Suppressor macrophage (primary cell): ENCODE results near the gene PYGO2.

Experiments used
- DNase-seq, 4 experiments: peaks; one replicate each; pipeline ENCODE4 v3.0.0-alpha.2; 2020 to 2022
- total RNA-seq, 17 experiments: gene quantifications; one replicate each; lab custom pipeline; 2026; ENCODE audit warnings: mixed read lengths in 6 of 17, inconsistent platforms in 3 of 17; lab: John Stamatoyannopoulos, UW

The PYGO2 gene
- total RNA-seq = 3.0 to 27.2 (median 13.1) reads per million in 17 experiments

- DNase-seq = peak; percentile 78 to 92 (median 84)
These were observed at the start of gene PYGO2 for GRCh38 chr1:154961207-154962155. Gene PYGO2 (minus strand): TSS chr1:154961782. CDS start chr1:154961576, 206 bp downstream.

GRCh38 chr1:155011004-155011416, 49.4 kb upstream of the PYGO2 start:
- DNase-seq = no peak

- peak in 3 of 4 experiments; percentile 24 to 49 (median 44) for DNase-seq
These were observed 48.8 kb upstream of the PYGO2 start for GRCh38 chr1:155010211-155010918.

DNA sequence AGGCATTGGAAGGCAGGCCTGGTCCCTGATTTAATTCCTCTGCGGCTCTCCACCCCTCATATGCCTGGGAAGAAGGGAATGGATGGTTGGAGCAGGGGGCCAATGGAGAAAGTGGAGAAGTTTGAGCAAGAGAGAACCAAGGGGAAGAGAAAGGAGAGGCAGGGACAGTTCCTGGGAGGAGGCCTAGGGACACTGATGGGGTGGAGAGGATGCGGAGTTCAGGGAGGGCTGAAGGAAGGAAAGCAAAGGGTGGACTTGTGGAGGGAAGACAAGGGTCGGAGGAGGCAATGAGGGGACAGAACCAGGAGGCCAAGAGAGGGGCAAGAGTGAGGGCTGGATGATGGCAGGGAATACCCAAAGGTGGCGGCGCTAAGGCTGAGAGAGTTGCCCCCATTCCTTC, 48.2 kb upstream of the PYGO2 start:
- no peak for DNase-seq

DNA sequence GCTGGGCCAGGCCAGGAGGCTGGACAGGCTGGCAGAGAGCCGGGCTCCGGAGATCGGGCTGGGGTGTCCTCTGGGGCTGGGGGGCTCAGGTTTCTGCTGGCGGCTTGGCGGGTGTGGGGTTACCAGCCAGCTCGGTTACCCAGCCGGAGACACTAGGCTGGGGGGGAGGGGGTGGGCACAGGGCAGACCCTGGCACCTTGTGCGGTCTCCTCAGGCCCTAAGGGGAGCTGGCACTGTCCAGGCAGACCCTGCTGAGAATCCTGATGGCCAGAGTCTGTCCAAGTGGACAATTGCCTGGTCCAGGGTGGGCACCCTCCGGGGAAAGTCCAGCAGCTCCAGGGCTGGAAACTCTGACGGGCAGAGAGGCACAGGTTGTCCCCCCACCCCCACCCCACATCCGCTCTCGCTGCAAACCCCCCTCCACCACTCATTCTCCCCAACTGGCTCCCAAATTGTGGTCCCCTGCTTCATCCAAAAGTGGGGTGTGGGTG, 47.7 kb upstream of the PYGO2 start:
- no peak for DNase-seq

GRCh38 chr1:155008015-155008941, 46.7 kb upstream of the PYGO2 start:
- peak in 3 of 4 experiments; percentile 32 to 70 (median 62) for DNase-seq

DNA sequence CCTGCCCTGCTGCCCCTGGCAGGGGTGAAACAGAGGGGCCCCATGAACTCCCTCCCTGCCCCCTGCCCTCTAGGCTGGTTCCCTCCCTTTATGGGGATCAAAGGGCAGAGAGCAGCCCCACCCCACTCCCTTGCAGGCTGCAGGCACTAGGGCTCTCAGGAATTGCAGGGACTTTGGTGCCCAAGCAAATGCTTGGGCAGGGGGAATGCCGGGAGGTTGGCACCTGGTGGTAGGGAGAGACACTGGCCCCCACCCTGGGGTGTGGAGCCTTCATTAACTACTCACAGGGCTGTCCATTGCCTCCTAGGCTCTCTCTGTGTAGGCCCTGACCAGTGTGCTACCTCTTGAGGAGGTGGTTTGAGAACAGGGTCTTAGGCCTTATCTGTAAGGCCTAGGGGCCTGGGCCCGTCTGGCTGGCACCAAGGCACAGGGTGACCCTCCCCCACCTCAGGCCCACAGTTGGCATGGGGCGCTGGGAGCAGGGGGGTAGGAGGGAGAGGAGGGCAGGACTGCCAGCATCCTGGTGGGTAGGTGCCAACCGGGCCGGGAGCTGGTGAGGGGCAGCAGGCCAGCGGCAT, 45.8 kb upstream of the PYGO2 start:
- DNase-seq = no peak

- DNase-seq = peak in 3 of 4 experiments; percentile 73 to 75 (median 74)
These were observed 45.1 kb upstream of the PYGO2 start for GRCh38 chr1:155006601-155007101.

DNA sequence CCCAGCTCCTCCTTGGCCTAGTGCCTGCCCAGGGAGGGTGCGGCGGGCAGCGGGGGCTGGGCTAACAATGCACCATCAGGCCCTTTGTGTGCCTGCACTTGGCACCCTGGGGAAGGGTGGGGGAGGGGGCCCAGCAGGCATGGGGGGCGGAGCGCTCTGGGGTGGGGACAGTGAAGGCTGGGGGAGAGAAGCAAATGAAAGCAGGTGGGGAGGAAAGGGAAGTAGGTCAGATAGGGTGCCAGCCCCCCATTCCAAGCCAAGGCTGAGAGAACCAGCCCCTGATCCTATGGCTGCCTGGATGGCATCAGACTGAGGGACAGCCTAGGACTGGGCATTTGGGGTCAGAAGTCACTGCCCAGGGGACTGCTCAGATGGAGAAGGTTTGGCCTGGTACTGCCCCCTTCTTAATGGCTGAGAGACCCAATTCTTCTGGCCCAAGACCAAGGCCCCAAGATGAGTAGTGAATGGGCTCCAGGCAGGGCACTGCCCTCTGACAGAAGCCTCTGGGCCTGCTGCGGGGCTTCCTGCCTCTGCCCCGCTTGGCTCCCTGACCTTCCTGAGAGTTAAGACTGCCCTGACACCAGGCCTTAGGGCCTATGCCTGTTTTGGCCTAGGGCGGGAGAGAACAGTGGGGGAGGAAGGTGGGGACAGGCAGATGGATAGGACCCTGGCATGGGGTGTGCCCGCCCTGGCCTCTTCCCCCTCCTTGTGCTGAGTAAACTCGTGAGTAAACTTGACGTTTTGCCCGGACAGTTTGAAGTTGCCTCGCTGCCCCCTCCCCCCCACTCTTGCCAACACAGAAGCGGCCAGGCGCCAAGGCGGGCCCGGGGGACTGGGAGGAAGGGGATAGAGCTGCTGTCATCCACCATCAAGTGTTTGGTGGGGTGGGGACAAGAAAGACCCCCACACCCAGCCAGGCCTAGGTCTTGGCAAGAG, 43.8 kb upstream of the PYGO2 start:
- peak in 3 of 4 experiments; percentile 49 to 62 (median 60) for DNase-seq

DNA sequence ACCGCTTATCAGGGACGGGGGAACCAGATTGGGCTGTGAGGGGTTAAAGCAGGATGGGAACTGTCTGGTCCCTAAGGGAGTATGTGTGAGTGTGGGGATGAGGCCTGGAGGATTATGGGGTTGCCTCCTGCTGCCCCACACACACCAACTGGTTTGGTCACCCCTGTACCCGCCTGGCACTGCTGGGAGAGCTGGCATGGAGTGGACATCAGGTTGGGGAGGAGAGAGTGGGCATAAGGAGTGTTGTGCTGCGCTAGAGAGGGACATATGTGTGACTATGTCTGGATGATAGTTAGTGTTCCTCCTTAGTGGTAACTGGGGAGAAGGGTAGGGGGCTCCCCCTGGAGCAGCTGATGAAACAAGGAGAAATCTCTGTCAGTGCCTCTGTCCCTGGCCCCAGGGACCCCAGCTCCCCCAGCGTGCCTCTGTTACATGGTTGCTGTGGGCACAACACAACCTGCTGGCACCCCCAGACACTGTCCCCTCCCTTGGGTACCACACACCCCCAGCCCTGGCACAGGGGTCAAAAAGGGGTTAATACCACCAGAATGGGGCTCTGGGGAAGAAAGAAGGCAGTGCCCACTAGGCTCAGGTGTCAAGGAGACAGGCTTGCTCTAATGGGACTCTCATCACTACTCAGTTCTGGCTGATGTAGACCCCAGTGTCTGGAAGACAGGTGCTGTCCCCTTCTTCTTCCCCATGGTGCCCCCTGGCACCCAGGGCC, 42.9 kb upstream of the PYGO2 start:
- no peak for DNase-seq

DNA sequence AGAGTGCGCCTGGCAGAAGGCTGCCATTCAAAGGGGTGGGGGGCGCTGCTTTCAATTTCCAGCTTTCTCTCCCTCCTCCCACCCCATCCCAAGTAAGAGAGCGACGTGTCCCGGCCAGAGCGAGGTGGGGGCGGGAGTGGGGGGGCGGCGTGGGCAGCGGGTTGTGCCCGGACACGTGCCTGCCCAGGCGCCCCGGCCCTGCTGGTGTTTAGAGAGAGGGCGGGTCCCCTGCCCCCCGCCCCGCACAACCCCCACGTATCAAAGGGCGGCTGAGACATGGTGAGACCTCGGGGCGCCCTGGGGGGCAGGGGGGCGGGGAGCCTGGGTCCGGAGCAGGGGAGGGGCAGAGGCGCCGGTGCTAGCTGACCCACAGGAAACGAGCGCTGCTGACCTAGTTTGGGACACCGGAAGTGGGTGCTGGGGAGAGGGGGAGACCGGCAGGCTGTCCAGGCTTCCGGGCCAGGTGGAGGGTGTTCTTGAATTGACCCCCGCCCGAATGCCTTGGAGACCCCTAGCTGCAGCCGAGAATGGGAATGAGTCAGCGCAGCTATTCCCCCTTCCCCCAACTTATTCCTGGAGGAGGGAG, 42.3 kb upstream of the PYGO2 start:
- DNase-seq = peak in 2 of 4 experiments; percentile 54 to 56

DNA sequence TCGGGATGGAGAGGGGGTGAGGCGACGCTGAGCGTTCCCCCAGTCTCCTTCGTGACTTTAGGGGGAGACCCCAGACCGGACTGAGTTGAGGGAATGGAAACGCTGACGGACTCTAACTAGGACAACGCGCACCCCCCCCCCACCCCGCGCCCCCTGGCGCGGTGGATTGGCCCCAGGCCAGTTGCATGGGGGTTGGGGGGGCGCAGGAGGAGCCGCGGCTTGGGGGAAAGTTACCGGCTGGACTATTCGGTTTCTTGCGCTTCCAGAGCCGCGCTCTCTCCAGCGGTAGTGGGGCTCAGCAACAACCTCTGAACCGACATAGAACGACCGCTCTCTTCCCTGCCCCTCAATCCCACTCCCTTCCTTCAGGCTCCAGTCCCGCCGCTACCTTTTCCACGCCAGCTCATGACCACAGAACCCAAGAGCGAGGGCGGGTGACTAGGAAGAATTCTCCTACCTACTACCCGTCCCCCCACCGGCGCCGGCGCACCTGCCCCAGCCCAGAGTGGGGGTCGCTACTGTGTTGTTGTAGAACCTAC, 41.7 kb upstream of the PYGO2 start:
- peak in 1 of 4 experiments; percentile 36 for DNase-seq

- DNase-seq = peak in 2 of 4 experiments; percentile 44 to 62
These were observed 41.1 kb upstream of the PYGO2 start, which contains the start of gene ZBTB7B for GRCh38 chr1:155002464-155003226. Gene ZBTB7B (plus strand): TSS chr1:155002802. CDS start chr1:155014661, 11,859 bp downstream.

DNA sequence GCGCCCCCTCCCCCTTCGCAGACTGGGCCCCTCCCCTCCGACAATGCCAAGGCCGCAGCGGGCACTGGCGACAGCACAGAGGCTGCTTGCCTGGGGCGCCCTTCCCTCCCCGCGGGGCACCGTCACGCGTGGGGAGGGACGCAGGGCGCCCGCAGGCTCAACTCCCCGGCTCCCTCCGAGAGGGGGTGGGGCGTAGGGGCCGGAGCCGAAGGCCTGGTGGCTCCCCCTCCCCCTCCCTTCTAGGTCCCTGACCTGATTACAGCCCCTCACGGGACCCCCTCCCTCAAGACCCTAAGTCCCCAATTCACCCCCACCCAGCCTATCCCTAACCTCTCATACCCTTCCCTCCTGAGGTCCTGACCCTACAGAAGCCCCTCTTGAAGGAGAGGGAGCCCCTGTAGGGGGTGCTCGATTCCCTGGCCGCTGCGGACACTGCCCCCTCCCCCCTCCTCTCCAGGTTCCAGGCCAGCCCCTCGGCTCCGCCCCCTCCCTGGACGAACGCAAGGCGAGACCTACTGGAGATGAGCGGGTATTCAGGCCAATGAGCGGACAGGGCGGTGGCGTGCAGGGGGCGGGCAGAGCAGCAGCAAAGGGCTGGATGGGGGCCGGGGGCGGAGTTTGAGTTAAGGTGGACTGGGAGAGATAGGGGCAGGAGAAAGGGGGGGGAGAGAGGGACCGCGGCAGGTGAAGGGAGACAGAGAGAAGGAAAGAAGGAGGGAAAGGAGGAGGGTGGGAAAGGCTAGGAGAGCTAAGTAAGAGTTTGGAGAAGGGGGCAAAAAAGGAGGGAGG, 40.3 kb upstream of the PYGO2 start:
- peak; percentile 98 to 100 (median 100) for DNase-seq

- no peak for DNase-seq
These were observed 39.8 kb upstream of the PYGO2 start for GRCh38 chr1:155001425-155001674.

DNA sequence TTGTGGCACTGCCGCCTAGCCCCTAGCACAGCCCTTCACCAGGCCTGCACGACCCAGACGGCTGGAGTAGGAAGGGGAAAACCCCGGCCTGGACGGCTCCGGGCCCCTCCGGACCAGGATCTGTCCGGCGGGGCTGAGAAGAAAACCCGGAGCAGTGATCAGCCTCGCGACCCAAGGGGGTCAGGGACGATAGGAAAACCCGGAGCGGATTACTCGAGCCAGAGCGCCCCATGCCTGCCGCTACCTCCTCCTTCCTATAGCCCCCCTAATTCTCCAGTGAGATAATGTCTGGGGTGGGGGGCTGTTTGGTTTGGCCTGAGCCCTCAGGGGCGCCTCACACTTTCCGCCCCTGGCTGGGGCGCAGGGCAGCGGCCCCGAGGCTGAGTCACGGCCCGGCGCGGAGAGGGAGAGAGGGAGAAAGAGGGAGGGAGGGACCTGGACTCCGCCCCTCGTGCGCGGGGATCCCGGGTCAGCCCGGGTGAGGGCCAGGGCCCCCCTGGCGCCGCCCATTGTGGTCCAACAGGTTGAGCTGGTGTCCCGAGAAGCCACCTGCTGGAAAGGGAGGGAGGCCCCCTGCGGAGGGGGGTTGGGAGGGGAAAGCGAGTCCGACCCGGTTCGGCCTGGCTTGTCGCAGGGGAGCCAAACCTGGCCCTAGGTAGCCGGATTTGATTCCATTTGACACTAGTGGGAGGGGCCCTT, 39.3 kb upstream of the PYGO2 start:
- peak; percentile 68 to 88 (median 78) for DNase-seq

DNA sequence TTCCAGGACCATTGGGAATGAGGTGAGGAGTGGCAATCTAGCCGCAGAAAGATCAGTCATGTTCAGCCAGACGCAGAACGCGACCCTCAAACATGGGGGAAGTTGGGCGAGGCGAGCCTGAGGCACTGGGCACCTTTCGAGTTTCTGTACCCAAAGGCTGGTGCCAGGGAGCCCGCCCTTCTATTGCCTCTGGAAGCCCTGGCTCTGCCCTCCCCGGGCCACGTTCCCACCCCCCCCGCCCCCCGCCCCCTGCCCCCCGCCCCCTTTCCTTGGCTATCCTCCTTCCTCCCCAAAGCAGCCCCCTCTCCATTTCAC, 38.8 kb upstream of the PYGO2 start:
- DNase-seq = no peak
